Pancreas (tissue), 10 donors: ENCODE measurements around the gene DGCR8. TPM values are rescaled to one million over a fixed set of nuclear protein-coding genes. Genes with fewer than 3 reads are reported as not detected.

ENCODE experiments used
- ATAC-seq, 4 donors: fragments of 200-7000 bp; cut with Tn5 transposase; one replicate each; pipeline versions ENCODE4 v1.8.0 to v1.9.1; 2020; ENCODE audit warnings: mild to moderate bottlenecking in 4 of 4, moderate library complexity in 4 of 4
- DNase-seq, 6 donors: peaks; one replicate each; pipeline ENCODE4 v3.0.0-alpha.2; 2020
- FAIRE-seq: peaks from 2 replicates; lab custom pipeline; 2012; peaks lifted over from hg19 to GRCh38; lab: Jason Lieb, UNC
- H3K27ac ChIP-seq, 4 donors: fragments of 200-600 bp; sonication (generic); 1 replicate in 3 of 4; 2 replicates in 1 of 4; pipeline versions ENCODE4 v1.5.0 to v1.8.0; 2020
- H3K27me3 ChIP-seq, 4 donors: fragments of 200-600 bp; one replicate each; pipeline ENCODE4 v1.8.0; 2021
- H3K36me3 ChIP-seq, 3 donors: fragments of 200-600 bp; sonication (generic) in 1 of 3; one replicate each; pipeline versions ENCODE4 v1.5.0 to v1.8.0; 2020 to 2021
- H3K4me1 ChIP-seq, 3 donors: fragments of 200-600 bp; one replicate each; pipeline ENCODE4 v1.8.0; 2021
- H3K4me3 ChIP-seq, 4 donors: fragments of 200-600 bp; sonication (generic) in 2 of 4; one replicate each; pipeline versions ENCODE4 v1.5.0 to v1.8.0; 2020 to 2021
- H3K9me3 ChIP-seq, 4 donors: fragments of 200-600 bp; one replicate each; pipeline ENCODE4 v1.8.0; 2021
- WGBS, 2 donors: extraction: QIAGEN DNeasy Blood & Tissue Kit; methylation state at CpG; one replicate each; pipeline ENCODE4 v1.1.7; 2013; 5-methylcytosine and 5-hydroxymethylcytosine counted together
- intact Hi-C, 3 donors: fragments of 100-400 bp; cut with DNase I; formaldehyde crosslinking; loops; one replicate each; pipeline versions ENCODE4 v1.11.1 to v1.14.2; 2022
- polyA plus RNA-seq, 2 donors: library from polyadenylated mRNA; stranded (reverse); fragments of 200-250 nt; gene quantifications; one replicate each; pipeline ENCODE4 v1.2.3, GENCODE V29; 2013
- total RNA-seq, 6 donors: library from RNA; stranded (reverse); fragmentation: NEBNext Ultra II Directional in 4 of 6; extraction: Animal tissue kit (Norgen Biotek cat#: 25700) in 4 of 6; gene quantifications; one replicate each; pipeline versions ENCODE4 v1.2.1 to v1.2.4, GENCODE V29; 2021 to 2023
- TF ChIP-seq, protein P1 (sequence below), 4 donors: fragments of 200-600 bp; sonication (generic) in 3 of 4; IDR thresholded peaks; one replicate each; pipeline versions ENCODE4 v1.5.0 to v1.8.0; 2021; ENCODE audit warnings: antibody characterized with exemption in 4 of 4
- donor health status: healthy with polysubstance abuse.
- donor health status: DM: no; HTN: no; CAD: no; lungs with moderate emphysema.
- donor health status: DM: no; HTN: no; CAD: no.
- donor health status: control.
- donor health status: control.
- donor health status: Bipolar disorder and iron deficiency.
- donor health status: DM: yes; HTN: yes; CAD: no.
- donor health status: DM: no; HTN: no; CAD: no.
- donor health status: DM: no; HTN: no; CAD: no.
- donor health status: DM: yes; HTN: yes; CAD: no.

Gene DGCR8
- total and polyA plus RNA-seq, 8 donors = 14.9 to 31.9 (median 18.9) TPM

DNA sequence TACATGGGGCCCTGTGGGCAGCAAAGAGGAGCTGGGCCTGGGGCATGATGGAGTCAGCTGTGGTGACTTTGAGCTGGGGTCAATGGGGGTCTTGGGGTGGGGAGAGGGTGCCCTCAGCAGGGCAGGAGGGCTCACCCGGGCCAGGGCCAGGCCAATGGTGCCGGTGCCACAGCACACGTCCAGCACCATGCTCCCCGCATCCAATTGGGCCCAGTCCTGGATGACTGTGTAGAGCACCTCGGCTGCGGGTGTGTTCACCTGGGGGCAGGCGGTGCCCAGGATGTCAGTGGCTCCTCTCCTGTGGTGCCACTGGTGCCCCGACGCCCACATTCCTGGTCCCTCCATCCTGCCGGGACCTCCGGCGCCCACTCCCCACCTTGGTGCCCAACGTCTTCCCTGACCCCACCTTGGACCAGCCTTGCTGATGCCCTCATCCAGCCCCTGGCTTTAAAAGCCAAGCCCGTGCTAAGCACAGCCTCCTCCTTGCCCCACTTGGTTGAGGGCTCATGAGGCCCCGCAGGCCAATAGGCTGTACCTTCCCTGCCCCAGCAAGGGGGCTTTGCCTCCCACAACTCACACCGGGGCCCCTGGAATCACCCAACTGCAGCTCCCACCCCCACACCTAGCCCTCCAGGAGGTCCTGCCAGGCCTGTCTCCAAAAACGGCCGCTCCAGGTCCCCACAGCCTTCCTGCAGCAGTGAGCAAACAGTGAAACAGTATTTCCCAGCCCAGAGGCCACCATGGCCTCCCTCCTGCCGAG lies 33.7 kb downstream of the DGCR8 start:
- intact Hi-C loops = no loop called here
- H3K36me3 ChIP-seq = peaks cover 0 to 19% (median 13%) of the 10 kb centered on the region in 3 donors
- H3K27ac ChIP-seq = no peak overlapping the region
- no peak for FAIRE-seq
- H3K27me3 ChIP-seq = no peaks in the 10 kb centered on the region
- H3K9me3 ChIP-seq = no peaks in the 10 kb centered on the region
- WGBS, 2 donors = 84 to 87% methylated on average over 17 to 19 of the region's 19 CpGs
- ATAC-seq = no peak
- H3K4me1 ChIP-seq = peaks cover 10 to 35% (median 10%) of the 10 kb centered on the region in 3 donors
- no peak overlapping the region for H3K4me3 ChIP-seq
- peak in 2 of 6 donors; percentile 44 to 77 for DNase-seq
- TF ChIP-seq, protein P1, sequence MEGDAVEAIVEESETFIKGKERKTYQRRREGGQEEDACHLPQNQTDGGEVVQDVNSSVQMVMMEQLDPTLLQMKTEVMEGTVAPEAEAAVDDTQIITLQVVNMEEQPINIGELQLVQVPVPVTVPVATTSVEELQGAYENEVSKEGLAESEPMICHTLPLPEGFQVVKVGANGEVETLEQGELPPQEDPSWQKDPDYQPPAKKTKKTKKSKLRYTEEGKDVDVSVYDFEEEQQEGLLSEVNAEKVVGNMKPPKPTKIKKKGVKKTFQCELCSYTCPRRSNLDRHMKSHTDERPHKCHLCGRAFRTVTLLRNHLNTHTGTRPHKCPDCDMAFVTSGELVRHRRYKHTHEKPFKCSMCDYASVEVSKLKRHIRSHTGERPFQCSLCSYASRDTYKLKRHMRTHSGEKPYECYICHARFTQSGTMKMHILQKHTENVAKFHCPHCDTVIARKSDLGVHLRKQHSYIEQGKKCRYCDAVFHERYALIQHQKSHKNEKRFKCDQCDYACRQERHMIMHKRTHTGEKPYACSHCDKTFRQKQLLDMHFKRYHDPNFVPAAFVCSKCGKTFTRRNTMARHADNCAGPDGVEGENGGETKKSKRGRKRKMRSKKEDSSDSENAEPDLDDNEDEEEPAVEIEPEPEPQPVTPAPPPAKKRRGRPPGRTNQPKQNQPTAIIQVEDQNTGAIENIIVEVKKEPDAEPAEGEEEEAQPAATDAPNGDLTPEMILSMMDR (IDR thresholded peaks at IDR 0.05) = no peak

DNA sequence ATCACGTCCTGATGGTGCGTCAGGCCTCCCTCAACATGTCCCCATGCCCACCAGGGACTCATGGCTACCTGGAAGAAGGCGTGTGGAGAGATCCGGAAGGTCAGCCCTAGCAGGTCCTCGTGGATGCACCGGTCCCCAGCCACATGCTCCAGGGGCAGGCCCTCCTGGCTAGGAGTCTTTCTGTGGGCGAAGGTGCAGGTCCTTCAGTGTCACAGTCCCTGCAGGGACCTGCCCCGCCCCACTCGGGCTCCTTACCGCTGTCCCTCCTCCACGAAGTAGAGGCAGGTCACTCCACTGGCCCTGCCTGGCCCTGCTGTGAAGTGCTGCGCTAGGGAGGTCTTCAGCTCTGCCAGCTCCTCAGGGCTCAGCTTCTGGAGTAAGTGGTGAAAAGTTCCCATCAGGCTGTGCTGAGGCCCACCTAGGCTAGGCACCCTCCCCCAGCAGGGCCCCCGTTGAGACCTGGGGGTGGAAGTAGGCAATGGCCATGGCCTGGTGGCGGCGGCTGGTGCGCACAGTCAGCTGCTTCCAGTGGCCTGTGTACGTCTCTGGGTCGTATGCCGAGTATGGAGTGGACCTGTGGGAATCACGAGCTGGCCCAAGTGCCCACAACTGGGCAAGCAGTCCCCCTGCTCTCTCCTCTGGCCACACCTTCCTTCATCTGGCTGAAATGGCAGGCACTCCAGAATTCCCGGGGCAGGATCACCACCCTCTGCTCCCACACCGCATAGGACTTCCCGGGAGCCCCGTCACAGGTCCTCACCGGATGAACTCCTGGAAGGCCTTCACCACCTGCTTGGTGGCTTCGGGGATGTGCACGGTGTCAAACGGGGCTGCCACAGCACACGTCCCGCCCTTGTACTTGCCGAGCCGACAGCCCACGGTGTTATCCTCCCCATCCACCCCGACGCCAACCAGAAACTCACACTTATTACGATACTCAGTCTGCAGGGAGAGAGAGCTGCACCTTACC lies 34.8 kb downstream of the DGCR8 start:
- Histone ChIP-seq H3K27me3 (no peaks in the 10 kb centered on the region), H3K9me3 (no peaks in the 10 kb centered on the region), H3K4me3 (no peak overlapping the region), H3K36me3 (peaks cover 0 to 8% (median 5%) of the 10 kb centered on the region in 3 donors), H3K4me1 (peaks cover 10 to 40% (median 12%) of the 10 kb centered on the region in 3 donors), H3K27ac (no peak overlapping the region)
- 86 to 90% methylated on average over 36 of the region's 36 CpGs for WGBS, 2 donors
- no peak for ATAC-seq
- FAIRE-seq = no peak
- intact Hi-C loops = no loop called here
- TF ChIP-seq, protein P1 (IDR thresholded peaks at IDR 0.05) = no peak
- peak in 2 of 6 donors; percentile 46 to 72 for DNase-seq

DNA sequence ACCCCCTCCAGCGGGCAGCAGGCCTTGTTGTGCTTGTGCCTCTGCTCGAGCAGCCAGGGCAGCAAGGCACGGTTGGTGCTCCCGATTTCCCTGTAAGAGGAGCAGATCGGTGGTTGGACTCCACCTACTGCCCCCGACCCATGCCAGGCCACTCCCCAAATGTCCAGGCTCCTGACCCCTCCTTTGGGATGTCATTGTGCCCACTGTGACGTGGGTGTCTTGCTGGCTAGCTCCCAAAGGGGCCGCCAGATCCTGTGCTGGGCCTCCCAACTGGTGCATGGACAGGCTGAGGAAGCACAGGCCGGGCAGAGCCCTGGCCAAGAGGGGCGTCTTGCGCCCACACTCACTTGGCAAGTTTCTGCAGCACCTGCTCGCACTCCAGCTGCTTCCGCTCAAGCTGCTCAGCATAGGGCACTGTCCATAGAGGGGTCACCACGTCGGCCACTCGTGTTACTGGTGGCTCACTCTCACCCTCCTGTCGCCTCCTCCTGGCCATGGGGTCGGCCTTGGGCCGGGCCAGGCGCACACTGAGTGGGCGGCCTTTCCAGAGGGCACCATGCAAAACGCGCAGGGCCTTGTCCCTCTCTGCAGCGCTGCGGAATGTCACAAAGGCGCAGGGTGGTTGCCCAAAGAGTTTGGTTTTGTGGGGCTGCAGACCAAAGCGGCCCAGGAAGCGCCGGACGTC lies 35.8 kb downstream of the DGCR8 start, which contains the start of gene RANBP1:
Gene RANBP1, plus strand, starts transcription at position 414 of the 685 bp plus-strand sequence. Its CDS starts 81 bp downstream, at position 495.
- H3K4me1 ChIP-seq = peaks cover 10 to 38% (median 12%) of the 10 kb centered on the region in 3 donors
- DNase-seq = peak in 4 of 6 donors; percentile 49 to 84 (median 61)
- WGBS, 2 donors = 39 to 49% methylated on average over 30 of the region's 30 CpGs

DNA sequence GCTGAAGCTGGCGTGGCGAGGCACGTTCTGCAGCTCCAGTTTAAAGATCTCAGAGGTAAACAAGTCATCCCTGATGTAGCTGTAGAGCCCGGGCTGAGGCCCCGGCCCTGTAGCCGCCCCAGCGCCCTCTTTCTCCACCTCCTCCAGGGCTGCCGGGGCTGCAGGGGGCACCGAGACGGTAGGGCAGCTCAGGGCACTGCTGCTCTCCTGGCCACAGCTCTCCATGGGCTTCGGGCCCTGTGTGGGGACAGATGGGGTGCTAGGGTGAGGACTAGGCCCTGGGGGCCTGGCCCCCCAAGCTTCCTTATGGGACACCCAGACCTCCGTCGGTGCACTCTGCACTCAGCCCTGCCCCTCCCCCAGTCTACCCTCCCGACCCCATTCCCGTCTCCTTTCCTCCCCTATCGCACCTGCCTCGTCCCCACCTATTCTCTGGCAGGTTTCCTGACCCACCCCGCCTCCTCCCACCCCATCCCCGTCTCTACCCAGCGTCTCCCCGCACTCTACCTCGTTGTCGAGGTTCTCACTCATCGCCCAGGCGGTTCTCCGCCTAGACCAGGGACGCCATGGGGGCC lies 36.4 kb downstream of the DGCR8 start:
- DNase-seq (peak in 3 of 6 donors; percentile 52 to 72 (median 56)), ATAC-seq (peak; percentile 1 to 13 (median 2)), FAIRE-seq (no peak)
- intact Hi-C loops = no loop called here
- Histone ChIP-seq H3K27ac (peak overlapping the region; percentile 78 to 84 (median 79)), H3K9me3 (no peaks in the 10 kb centered on the region), H3K27me3 (no peaks in the 10 kb centered on the region), H3K4me1 (peaks cover 10 to 36% (median 12%) of the 10 kb centered on the region in 3 donors), H3K36me3 (no peaks in the 10 kb centered on the region), H3K4me3 (peak overlapping the region; percentile 63 to 77 (median 74))
- 4 to 5% methylated on average over 22 to 27 of the region's 27 CpGs for WGBS, 2 donors
- TF ChIP-seq, protein P1 (IDR thresholded peaks at IDR 0.05) = no peak

More for the DNA sequence above, 35.8 kb downstream of the DGCR8 start, which contains the start of gene RANBP1:
- FAIRE-seq (no peak), ATAC-seq (no peak)
- TF ChIP-seq, protein P1 (IDR thresholded peaks at IDR 0.05) = no peak
- intact Hi-C loops = no loop called here
- no peaks in the 10 kb centered on the region for H3K27me3 ChIP-seq
- H3K9me3 ChIP-seq = no peaks in the 10 kb centered on the region
- H3K4me3 ChIP-seq = peak within 1 kb of the TSS; percentile 63 to 77 (median 74)
- H3K36me3 ChIP-seq = no peaks in the 10 kb centered on the region
- peak within 1 kb of the TSS; percentile 78 to 84 (median 79) for H3K27ac ChIP-seq
